ENCODE results near the gene SCNN1B.
"Not testable (repeated sequence)": the region's sequence is repeated elsewhere in the genome, so short reads cannot be mapped to it uniquely, and the experiment has no call there.

The SCNN1B gene

GRCh38 chr16:23389201-23389600, 87.1 kb downstream of the SCNN1B start:
- Histone ChIP-seq H3K9ac (ENCODE audit: low read length) (no peak overlapping the region), H3K9me3 (ENCODE audit: control insufficient read depth, low read depth, low read length) (no peaks in the 10 kb centered on the region), H3K27ac (ENCODE audit: low read length) (no peak overlapping the region), H3K27me3 (ENCODE audit: control insufficient read depth, insufficient read depth, low read length) (no peaks in the 10 kb centered on the region), H3K4me1 (ENCODE audit: control insufficient read depth, low read depth, low read length) (no peaks in the 10 kb centered on the region), H3K36me3 (ENCODE audit: control insufficient read depth, low read depth, low read length) (peaks cover 12% of the 10 kb centered on the region), H3K4me3 (ENCODE audit: low read length) (no peak overlapping the region)

GRCh38 chr16:23389936-23390335, 87.8 kb downstream of the SCNN1B start:
- H3K4me1 ChIP-seq (ENCODE audit: control insufficient read depth, low read depth, low read length); H3K9me3 ChIP-seq (ENCODE audit: control insufficient read depth, low read depth, low read length); H3K27me3 ChIP-seq (ENCODE audit: control insufficient read depth, insufficient read depth, low read length); H3K4me3 ChIP-seq (ENCODE audit: low read length); H3K27ac ChIP-seq (ENCODE audit: low read length); H3K9ac ChIP-seq (ENCODE audit: low read length): not testable (repeated sequence)
- peaks cover 12% of the 10 kb centered on the region for H3K36me3 ChIP-seq (ENCODE audit: control insufficient read depth, low read depth, low read length)

GRCh38 chr16:23391381-23392222, 89.5 kb downstream of the SCNN1B start:
- H3K9ac ChIP-seq (ENCODE audit: low read length): no peak overlapping the region

GRCh38 chr16:23392223-23392600, 90.1 kb downstream of the SCNN1B start:
- Histone ChIP-seq H3K27me3 (ENCODE audit: control insufficient read depth, insufficient read depth, low read length) (no peaks in the 10 kb centered on the region), H3K27ac (ENCODE audit: low read length) (no peak overlapping the region), H3K36me3 (ENCODE audit: control insufficient read depth, low read depth, low read length) (peaks cover 12% of the 10 kb centered on the region), H3K9me3 (ENCODE audit: control insufficient read depth, low read depth, low read length) (no peaks in the 10 kb centered on the region), H3K4me1 (ENCODE audit: control insufficient read depth, low read depth, low read length) (no peaks in the 10 kb centered on the region), H3K9ac (ENCODE audit: low read length) (no peak overlapping the region), H3K4me3 (ENCODE audit: low read length) (no peak overlapping the region)

More at GRCh38 chr16:23391381-23392222, 89.5 kb downstream of the SCNN1B start:
- Histone ChIP-seq H3K36me3 (ENCODE audit: control insufficient read depth, low read depth, low read length) (peaks cover 12% of the 10 kb centered on the region), H3K27ac (ENCODE audit: low read length) (no peak overlapping the region), H3K27me3 (ENCODE audit: control insufficient read depth, insufficient read depth, low read length) (no peaks in the 10 kb centered on the region), H3K4me1 (ENCODE audit: control insufficient read depth, low read depth, low read length) (no peaks in the 10 kb centered on the region), H3K9me3 (ENCODE audit: control insufficient read depth, low read depth, low read length) (no peaks in the 10 kb centered on the region), H3K4me3 (ENCODE audit: low read length) (no peak overlapping the region)

GRCh38 chr16:23394141-23394831, 92.2 kb downstream of the SCNN1B start:
- H3K27me3 ChIP-seq (ENCODE audit: control insufficient read depth, insufficient read depth, low read length): no peaks in the 10 kb centered on the region
- H3K27ac ChIP-seq (ENCODE audit: low read length): no peak overlapping the region
- H3K4me3 ChIP-seq (ENCODE audit: low read length): no peak overlapping the region
- no peak overlapping the region for H3K9ac ChIP-seq (ENCODE audit: low read length)
- peaks cover 18% of the 10 kb centered on the region for H3K36me3 ChIP-seq (ENCODE audit: control insufficient read depth, low read depth, low read length)
- H3K9me3 ChIP-seq (ENCODE audit: control insufficient read depth, low read depth, low read length): no peaks in the 10 kb centered on the region
- H3K4me1 ChIP-seq (ENCODE audit: control insufficient read depth, low read depth, low read length): peaks cover 11% of the 10 kb centered on the region

GRCh38 chr16:23395732-23396131, 93.6 kb downstream of the SCNN1B start:
- Histone ChIP-seq H3K36me3 (ENCODE audit: control insufficient read depth, low read depth, low read length) (peaks cover 16% of the 10 kb centered on the region), H3K4me1 (ENCODE audit: control insufficient read depth, low read depth, low read length) (peaks cover 21% of the 10 kb centered on the region), H3K4me3 (ENCODE audit: low read length) (no peak overlapping the region), H3K9me3 (ENCODE audit: control insufficient read depth, low read depth, low read length) (no peaks in the 10 kb centered on the region), H3K27me3 (ENCODE audit: control insufficient read depth, insufficient read depth, low read length) (no peaks in the 10 kb centered on the region), H3K9ac (ENCODE audit: low read length) (no peak overlapping the region), H3K27ac (ENCODE audit: low read length) (no peak overlapping the region)

GRCh38 chr16:23397464-23397863, 95.4 kb downstream of the SCNN1B start:
- Histone ChIP-seq H3K9me3 (ENCODE audit: control insufficient read depth, low read depth, low read length) (no peaks in the 10 kb centered on the region), H3K4me1 (ENCODE audit: control insufficient read depth, low read depth, low read length) (peaks cover 21% of the 10 kb centered on the region), H3K27me3 (ENCODE audit: control insufficient read depth, insufficient read depth, low read length) (no peaks in the 10 kb centered on the region), H3K9ac (ENCODE audit: low read length) (no peak overlapping the region), H3K27ac (ENCODE audit: low read length) (no peak overlapping the region), H3K4me3 (ENCODE audit: low read length) (no peak overlapping the region), H3K36me3 (ENCODE audit: control insufficient read depth, low read depth, low read length) (peaks cover 10% of the 10 kb centered on the region)

- Histone ChIP-seq H3K27ac (ENCODE audit: low read length) (no peak overlapping the region), H3K4me3 (ENCODE audit: low read length) (peak overlapping the region; percentile 4), H3K4me1 (ENCODE audit: control insufficient read depth, low read depth, low read length) (peaks cover 21% of the 10 kb centered on the region), H3K9me3 (ENCODE audit: control insufficient read depth, low read depth, low read length) (no peaks in the 10 kb centered on the region), H3K9ac (ENCODE audit: low read length) (peak overlapping the region; percentile 25), H3K36me3 (ENCODE audit: control insufficient read depth, low read depth, low read length) (peaks cover 13% of the 10 kb centered on the region), H3K27me3 (ENCODE audit: control insufficient read depth, insufficient read depth, low read length) (no peaks in the 10 kb centered on the region)
Measured at GRCh38 chr16:23398987-23399805, 97.1 kb downstream of the SCNN1B start.

GRCh38 chr16:23400447-23400846, 98.3 kb downstream of the SCNN1B start:
- not testable (repeated sequence) for H3K9me3 ChIP-seq (ENCODE audit: control insufficient read depth, low read depth, low read length); H3K9ac ChIP-seq (ENCODE audit: low read length); H3K27ac ChIP-seq (ENCODE audit: low read length); H3K27me3 ChIP-seq (ENCODE audit: control insufficient read depth, insufficient read depth, low read length)
- Histone ChIP-seq H3K36me3 (ENCODE audit: control insufficient read depth, low read depth, low read length) (peaks cover 15% of the 10 kb centered on the region), H3K4me3 (ENCODE audit: low read length) (peak overlapping the region; percentile 4), H3K4me1 (ENCODE audit: control insufficient read depth, low read depth, low read length) (peaks cover 21% of the 10 kb centered on the region)

- Histone ChIP-seq H3K4me3 (ENCODE audit: low read length) (no peak overlapping the region), H3K36me3 (ENCODE audit: control insufficient read depth, low read depth, low read length) (peaks cover 20% of the 10 kb centered on the region), H3K9ac (ENCODE audit: low read length) (no peak overlapping the region), H3K27ac (ENCODE audit: low read length) (no peak overlapping the region), H3K9me3 (ENCODE audit: control insufficient read depth, low read depth, low read length) (no peaks in the 10 kb centered on the region), H3K27me3 (ENCODE audit: control insufficient read depth, insufficient read depth, low read length) (no peaks in the 10 kb centered on the region), H3K4me1 (ENCODE audit: control insufficient read depth, low read depth, low read length) (peaks cover 21% of the 10 kb centered on the region)
Measured at GRCh38 chr16:23401139-23401538, 99.0 kb downstream of the SCNN1B start.

- peaks cover 20% of the 10 kb centered on the region for H3K36me3 ChIP-seq (ENCODE audit: control insufficient read depth, low read depth, low read length)
Measured at GRCh38 chr16:23402100-23402499, 100.0 kb downstream of the SCNN1B start.

More at GRCh38 chr16:23402100-23402499, 100.0 kb downstream of the SCNN1B start:
- no peak overlapping the region for H3K27ac ChIP-seq (ENCODE audit: low read length)
- no peak overlapping the region for H3K4me3 ChIP-seq (ENCODE audit: low read length)
- H3K9ac ChIP-seq (ENCODE audit: low read length): no peak overlapping the region
- H3K4me1 ChIP-seq (ENCODE audit: control insufficient read depth, low read depth, low read length): peaks cover 21% of the 10 kb centered on the region
- H3K27me3 ChIP-seq (ENCODE audit: control insufficient read depth, insufficient read depth, low read length): no peaks in the 10 kb centered on the region
- no peaks in the 10 kb centered on the region for H3K9me3 ChIP-seq (ENCODE audit: control insufficient read depth, low read depth, low read length)
